Iris pigment epithelial cell (primary cell): ENCODE data around the gene ITSN1.

Experiments
- DNase-seq: peaks from one replicate; pipeline ENCODE4 v3.0.0-alpha.2; 2011; ENCODE audit warnings: low read depth

ITSN1 gene

GRCh38 chr21:33839167-33839716, 196.9 kb downstream of the ITSN1 start:
- DNase-seq = no peak

GRCh38 chr21:33839806-33840205, 197.5 kb downstream of the ITSN1 start:
- no peak for DNase-seq

GRCh38 chr21:33840771-33841170, 198.5 kb downstream of the ITSN1 start:
- peak; percentile 42 for DNase-seq

- DNase-seq = no peak
These were observed 199.3 kb downstream of the ITSN1 start for GRCh38 chr21:33841561-33841960.

GRCh38 chr21:33843216-33843615, 200.9 kb downstream of the ITSN1 start:
- no peak for DNase-seq

GRCh38 chr21:33844104-33844889, 202.0 kb downstream of the ITSN1 start:
- no peak for DNase-seq

- DNase-seq = no peak
These were observed 202.5 kb downstream of the ITSN1 start for GRCh38 chr21:33844890-33845205.

GRCh38 chr21:33846141-33846540, 203.8 kb downstream of the ITSN1 start:
- no peak for DNase-seq

GRCh38 chr21:33847588-33848248, 205.4 kb downstream of the ITSN1 start:
- DNase-seq = no peak

- no peak for DNase-seq
These were observed 206.1 kb downstream of the ITSN1 start for GRCh38 chr21:33848249-33848953.

GRCh38 chr21:33849834-33850233, 207.5 kb downstream of the ITSN1 start:
- no peak for DNase-seq

- no peak for DNase-seq
These were observed 208.1 kb downstream of the ITSN1 start for GRCh38 chr21:33850401-33850800.

GRCh38 chr21:33850985-33851384, 208.7 kb downstream of the ITSN1 start:
- DNase-seq = no peak

- no peak for DNase-seq
These were observed 210.2 kb downstream of the ITSN1 start for GRCh38 chr21:33852485-33852884.

GRCh38 chr21:33854604-33855003, 212.3 kb downstream of the ITSN1 start:
- DNase-seq = peak; percentile 43

GRCh38 chr21:33855190-33855589, 212.9 kb downstream of the ITSN1 start:
- no peak for DNase-seq

GRCh38 chr21:33856893-33857527, 214.7 kb downstream of the ITSN1 start:
- no peak for DNase-seq

GRCh38 chr21:33857846-33858666, 215.8 kb downstream of the ITSN1 start:
- DNase-seq = no peak

GRCh38 chr21:33858667-33859372, 216.5 kb downstream of the ITSN1 start:
- DNase-seq = no peak

GRCh38 chr21:33859373-33860102, 217.2 kb downstream of the ITSN1 start:
- no peak for DNase-seq
